Measurements from ENCODE around the gene FAM177B. TPM values are rescaled to one million over a fixed set of nuclear protein-coding genes. Genes with fewer than 3 reads are reported as not detected.

The FAM177B gene
- total RNA-seq: 1 to 10 TPM in 1 of 4 donors, under 1 TPM in 2, not detected in 1; 0.36 to 4.7 (median 0.54) TPM
- polyA plus RNA-seq: 10 to 100 TPM; 13.2 to 40.5 (median 28.2) TPM

DNA sequence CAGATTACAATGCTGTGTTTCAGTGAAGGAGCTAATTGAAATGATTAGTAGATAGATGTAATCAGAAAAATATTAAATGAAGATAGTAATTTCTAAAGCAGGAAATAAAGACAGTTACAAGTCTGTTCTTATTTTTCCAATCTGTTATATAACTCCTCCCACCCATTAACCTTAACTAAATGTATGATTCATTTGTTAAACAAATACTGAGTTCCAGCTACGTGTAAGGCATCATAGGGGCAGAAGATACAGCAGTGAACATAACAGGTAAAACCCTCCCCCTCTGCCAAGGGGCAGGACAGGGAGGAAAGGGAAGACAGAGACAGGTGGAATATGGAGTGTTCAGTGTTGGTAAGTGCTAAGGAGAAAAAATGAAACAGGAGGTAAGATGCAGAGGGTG is at the start of gene FAM177B:
Gene FAM177B (plus strand): TSS at position 231 of the 400 bp plus-strand sequence. CDS start 9,344 bp downstream, outside the sequence.
- H3K4me3 ChIP-seq: no peak within 1 kb of the TSS

GRCh38 chr1:222691016-222691415 is 46.0 kb upstream of the FAM177B start:
- peaks cover 6 to 37% (median 13%) of the 10 kb centered on the region in 4 donors for H3K36me3 ChIP-seq
- no peak overlapping the region for H3K4me3 ChIP-seq
- H3K9me3 ChIP-seq: no peaks in the 10 kb centered on the region
- intact Hi-C loops (cut with DNase I): no loop called here
- no peak for TF ChIP-seq POLR2A (IDR thresholded peaks at IDR 0.05)
- TF ChIP-seq EP300 (IDR thresholded peaks at IDR 0.05): no peak
- no peak for TF ChIP-seq POLR2AphosphoS5 (IDR thresholded peaks at IDR 0.05)
- TF ChIP-seq, protein P1, sequence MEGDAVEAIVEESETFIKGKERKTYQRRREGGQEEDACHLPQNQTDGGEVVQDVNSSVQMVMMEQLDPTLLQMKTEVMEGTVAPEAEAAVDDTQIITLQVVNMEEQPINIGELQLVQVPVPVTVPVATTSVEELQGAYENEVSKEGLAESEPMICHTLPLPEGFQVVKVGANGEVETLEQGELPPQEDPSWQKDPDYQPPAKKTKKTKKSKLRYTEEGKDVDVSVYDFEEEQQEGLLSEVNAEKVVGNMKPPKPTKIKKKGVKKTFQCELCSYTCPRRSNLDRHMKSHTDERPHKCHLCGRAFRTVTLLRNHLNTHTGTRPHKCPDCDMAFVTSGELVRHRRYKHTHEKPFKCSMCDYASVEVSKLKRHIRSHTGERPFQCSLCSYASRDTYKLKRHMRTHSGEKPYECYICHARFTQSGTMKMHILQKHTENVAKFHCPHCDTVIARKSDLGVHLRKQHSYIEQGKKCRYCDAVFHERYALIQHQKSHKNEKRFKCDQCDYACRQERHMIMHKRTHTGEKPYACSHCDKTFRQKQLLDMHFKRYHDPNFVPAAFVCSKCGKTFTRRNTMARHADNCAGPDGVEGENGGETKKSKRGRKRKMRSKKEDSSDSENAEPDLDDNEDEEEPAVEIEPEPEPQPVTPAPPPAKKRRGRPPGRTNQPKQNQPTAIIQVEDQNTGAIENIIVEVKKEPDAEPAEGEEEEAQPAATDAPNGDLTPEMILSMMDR (IDR thresholded peaks at IDR 0.05): no peak
- DNase-seq: no peak
- WGBS, 2 donors: 90 to 96% methylated on average over 1 of the region's 1 CpG
- H3K27me3 ChIP-seq: no peaks in the 10 kb centered on the region
- H3K4me1 ChIP-seq: no peaks in the 10 kb centered on the region
- H3K27ac ChIP-seq: no peak overlapping the region

More for the DNA sequence above, at the start of gene FAM177B:
- intact Hi-C loops (cut with DNase I): loop anchor here (5.0 kb wide), 2 partner anchors 55 to 385 kb away; no protein-coding TSS in a partner anchor
- H3K4me1 ChIP-seq: peaks cover 0 to 9% (median 3%) of the 10 kb centered on the region in 4 donors
- no peak within 1 kb of the TSS for H3K27ac ChIP-seq
- TF ChIP-seq POLR2AphosphoS5 (IDR thresholded peaks at IDR 0.05): no peak
- TF ChIP-seq, protein P1 (IDR thresholded peaks at IDR 0.05): no peak
- no peak for TF ChIP-seq EP300 (IDR thresholded peaks at IDR 0.05)
- TF ChIP-seq POLR2A (IDR thresholded peaks at IDR 0.05): no peak
- no peaks in the 10 kb centered on the region for H3K27me3 ChIP-seq
- 16 to 38% methylated on average over 1 of the region's 1 CpG for WGBS, 2 donors
- no peak for DNase-seq
- no peaks in the 10 kb centered on the region for H3K9me3 ChIP-seq
- H3K36me3 ChIP-seq: peaks cover 0 to 46% (median 22%) of the 10 kb centered on the region in 4 donors

GRCh38 chr1:222694927-222695326 is 42.1 kb upstream of the FAM177B start:
- Histone ChIP-seq H3K4me1 (peaks cover 0 to 3% (median 0%) of the 10 kb centered on the region in 4 donors), H3K9me3 (no peaks in the 10 kb centered on the region), H3K27ac (no peak overlapping the region), H3K36me3 (peaks cover 0 to 27% (median 2%) of the 10 kb centered on the region in 4 donors), H3K27me3 (no peaks in the 10 kb centered on the region), H3K4me3 (no peak overlapping the region)
- TF ChIP-seq POLR2A (IDR thresholded peaks at IDR 0.05) (no peak), EP300 (IDR thresholded peaks at IDR 0.05) (no peak), POLR2AphosphoS5 (IDR thresholded peaks at IDR 0.05) (no peak)
- TF ChIP-seq, protein P1 (IDR thresholded peaks at IDR 0.05): no peak
- DNase-seq: no peak
- 76 to 82% methylated on average over 5 of the region's 5 CpGs for WGBS, 2 donors
- intact Hi-C loops (cut with DNase I): no loop called here

- peaks cover 0 to 3% (median 0%) of the 10 kb centered on the region in 4 donors for H3K4me1 ChIP-seq
- H3K4me3 ChIP-seq: no peak overlapping the region
- TF ChIP-seq EP300 (IDR thresholded peaks at IDR 0.05): no peak
- TF ChIP-seq POLR2AphosphoS5 (IDR thresholded peaks at IDR 0.05): no peak
- TF ChIP-seq, protein P1 (IDR thresholded peaks at IDR 0.05): no peak
- no peak for TF ChIP-seq POLR2A (IDR thresholded peaks at IDR 0.05)
- no peaks in the 10 kb centered on the region for H3K9me3 ChIP-seq
- no peak overlapping the region for H3K27ac ChIP-seq
- intact Hi-C loops (cut with DNase I): no loop called here
- DNase-seq: no peak
- WGBS, 2 donors: 96% methylated on average over 8 of the region's 8 CpGs
- H3K36me3 ChIP-seq: peaks cover 0 to 40% (median 2%) of the 10 kb centered on the region in 4 donors
- H3K27me3 ChIP-seq: no peaks in the 10 kb centered on the region
These were observed 40.3 kb upstream of the FAM177B start for GRCh38 chr1:222696741-222697140.

- H3K9me3 ChIP-seq: no peaks in the 10 kb centered on the region
- DNase-seq: no peak
- H3K4me1 ChIP-seq: peaks cover 0 to 3% (median 0%) of the 10 kb centered on the region in 4 donors
- H3K4me3 ChIP-seq: no peak overlapping the region
- intact Hi-C loops (cut with DNase I): no loop called here
- H3K27me3 ChIP-seq: no peaks in the 10 kb centered on the region
- WGBS, 2 donors: 92 to 95% methylated on average over 2 of the region's 2 CpGs
- no peak for TF ChIP-seq EP300 (IDR thresholded peaks at IDR 0.05)
- TF ChIP-seq POLR2AphosphoS5 (IDR thresholded peaks at IDR 0.05): no peak
- TF ChIP-seq, protein P1 (IDR thresholded peaks at IDR 0.05): no peak
- TF ChIP-seq POLR2A (IDR thresholded peaks at IDR 0.05): no peak
- H3K36me3 ChIP-seq: peaks cover 0 to 41% (median 1%) of the 10 kb centered on the region in 4 donors
- no peak overlapping the region for H3K27ac ChIP-seq
These were observed 39.8 kb upstream of the FAM177B start for GRCh38 chr1:222697203-222697602.

All from sigmoid colon (tissue), 7 donors.